ENCODE results near the gene SGMS2. TPM values are rescaled to one million over a fixed set of nuclear protein-coding genes. Genes with fewer than 3 reads are reported as not detected.
A peak's percentile ranks its signal among the peaks of the same experiment; 100 is the strongest.

SGMS2 gene
- 10 to 100 TPM in 8 of 9 donors, 1 to 10 TPM in 1; 1.3 to 52.3 (median 21.8) TPM for total RNA-seq
- polyA plus RNA-seq, result 10 to 100 TPM in 1 of 3 donors, 1 to 10 TPM in 2; 1.0 to 12.1 (median 1.6) TPM
- long read RNA-seq, donor 1, result 0 reads
- long read RNA-seq, donor 2, result 0 reads
- long read RNA-seq, donor 3, result 0 reads
- long read RNA-seq, donor 4, result 0 reads
- long read RNA-seq, donor 5, partial matches to known transcripts, result 0 of 3 reads
- long read RNA-seq, donor 5, other reads (novel, unspliced or antisense), result 3 of 3 reads
- long read RNA-seq, donor 6, result 0 reads
- long read RNA-seq, donor 7, result 0 reads
- long read RNA-seq, donor 8, result 0 reads
- long read RNA-seq, donor 9, result 0 reads
- long read RNA-seq, donor 10, result 0 reads

- Histone ChIP-seq H3K27ac (peak within 1 kb of the TSS; percentile 86 to 96 (median 92)), H3K4me3 (peak within 1 kb of the TSS; percentile 56 to 92 (median 82)), H3K9me3 (replicated peaks in 1 of 3) (no peaks in the 10 kb centered on the region), H3K4me1 (replicated peaks in 1 of 2) (peaks cover 0 to 13% of the 10 kb centered on the region in 2 donors), H3K36me3 (replicated peaks in 1 of 2) (no peaks in the 10 kb centered on the region), H3K27me3 (no peaks in the 10 kb centered on the region)
- no peak for TF ChIP-seq CTCF (IDR thresholded peaks at IDR 0.05)
- peak; percentile 54 to 90 for TF ChIP-seq POLR2A (IDR thresholded peaks at IDR 0.05)
- intact Hi-C loops (cut with DNase I), result no loop called here
- WGBS, 4 donors, result 0 to 1% (median 0%) methylated on average over 8 to 65 of the region's 65 CpGs
- DNase-seq, result peak; percentile 87 to 95 (median 94)
Measured at GRCh38 chr4:107824350-107825071, at the start of gene SGMS2. Gene SGMS2 (plus strand): TSS chr4:107824932. CDS start chr4:107895554, 70,622 bp downstream.

GRCh38 chr4:107777890-107778289, 46.8 kb upstream of the SGMS2 start:
- intact Hi-C loops (cut with DNase I), result no loop called here
- Histone ChIP-seq H3K36me3 (replicated peaks in 1 of 2) (no peaks in the 10 kb centered on the region), H3K9me3 (replicated peaks in 1 of 3) (no peaks in the 10 kb centered on the region), H3K4me1 (replicated peaks in 1 of 2) (no peaks in the 10 kb centered on the region), H3K27me3 (no peaks in the 10 kb centered on the region), H3K27ac (no peak overlapping the region), H3K4me3 (no peak overlapping the region)
- TF ChIP-seq CTCF (IDR thresholded peaks at IDR 0.05), result no peak
- TF ChIP-seq POLR2A (IDR thresholded peaks at IDR 0.05), result no peak
- DNase-seq, result no peak

GRCh38 chr4:107778784-107779530, 45.8 kb upstream of the SGMS2 start:
- 69 to 79% (median 70%) methylated on average over 2 of the region's 2 CpGs for WGBS, 4 donors
- no peaks in the 10 kb centered on the region for H3K4me1 ChIP-seq (replicated peaks in 1 of 2)
- H3K4me3 ChIP-seq, result no peak overlapping the region
- DNase-seq, result no peak
- no peaks in the 10 kb centered on the region for H3K9me3 ChIP-seq (replicated peaks in 1 of 3)
- TF ChIP-seq POLR2A (IDR thresholded peaks at IDR 0.05) (no peak), CTCF (IDR thresholded peaks at IDR 0.05) (no peak)
- no peaks in the 10 kb centered on the region for H3K36me3 ChIP-seq (replicated peaks in 1 of 2)
- no peak overlapping the region for H3K27ac ChIP-seq
- intact Hi-C loops (cut with DNase I), result no loop called here
- no peaks in the 10 kb centered on the region for H3K27me3 ChIP-seq

GRCh38 chr4:107780665-107781064, 44.1 kb upstream of the SGMS2 start:
- intact Hi-C loops (cut with DNase I), result no loop called here
- Histone ChIP-seq H3K4me1 (replicated peaks in 1 of 2) (no peaks in the 10 kb centered on the region), H3K36me3 (replicated peaks in 1 of 2) (no peaks in the 10 kb centered on the region), H3K27ac (no peak overlapping the region), H3K4me3 (no peak overlapping the region), H3K9me3 (replicated peaks in 1 of 3) (no peaks in the 10 kb centered on the region), H3K27me3 (no peaks in the 10 kb centered on the region)
- no peak for TF ChIP-seq CTCF (IDR thresholded peaks at IDR 0.05)
- TF ChIP-seq POLR2A (IDR thresholded peaks at IDR 0.05), result no peak
- no peak for DNase-seq
- 89 to 98% (median 98%) methylated on average over 2 of the region's 2 CpGs for WGBS, 4 donors

Data from adrenal gland (tissue), 19 donors.